Calu3 (cell line): Measurements from ENCODE around the gene MINDY3. TPM values are rescaled to one million over a fixed set of nuclear protein-coding genes. Genes with fewer than 3 reads are reported as not detected.

Experiments used
- BruUV-seq: library from RNA; stranded (reverse); fragments of 400-500 nt; replicated peaks from 2 replicates; lab custom pipeline; 2021; lab: Mats Ljungman, UMichigan
- CTCF ChIA-PET: fragments of 300-600 bp; sonication (Branson Sonifier 250); formaldehyde crosslinking; loops from one replicate; lab custom pipeline; 2022; ENCODE audit warnings: antibody characterized with exemption; lab: Charles Lee
- DNase-seq: peaks from one replicate; pipeline ENCODE4 v3.0.0; 2022
- H3K27ac Mint-ChIP-seq: one replicate; pipeline ENCODE4 v1.8.0; 2022; ENCODE audit warnings: mixed read lengths; ENCODE audit not compliant: unreplicated experiment
- H3K27me3 Mint-ChIP-seq: one replicate; pipeline ENCODE4 v1.8.0; 2022; ENCODE audit warnings: mixed read lengths; ENCODE audit not compliant: unreplicated experiment
- H3K36me3 Mint-ChIP-seq: one replicate; pipeline ENCODE4 v1.8.0; 2022; ENCODE audit warnings: mild to moderate bottlenecking, moderate library complexity, mixed read lengths; ENCODE audit not compliant: insufficient read depth, unreplicated experiment
- H3K4me1 Mint-ChIP-seq: one replicate; pipeline ENCODE4 v1.8.0; 2022; ENCODE audit warnings: mild to moderate bottlenecking, low read depth, mixed read lengths; ENCODE audit not compliant: unreplicated experiment
- H3K4me3 Mint-ChIP-seq: one replicate; pipeline ENCODE4 v1.8.0; 2022; ENCODE audit warnings: mild to moderate bottlenecking, low read depth, moderate library complexity, mixed read lengths; ENCODE audit not compliant: unreplicated experiment
- H3K9me3 Mint-ChIP-seq: one replicate; pipeline ENCODE4 v1.8.0; 2022; ENCODE audit warnings: low read depth, mixed read lengths; ENCODE audit not compliant: unreplicated experiment
- CTCF ChIP-seq: fragments of 200-600 bp; IDR thresholded peaks from one replicate; pipeline ENCODE4 v1.8.0; 2022; ENCODE audit warnings: antibody characterized with exemption; ENCODE audit not compliant: unreplicated experiment
- intact Hi-C: fragments of 100-400 bp; cut with micrococcal nuclease; formaldehyde crosslinking; loops from one replicate; pipeline ENCODE4 v1.10.0; 2022; ENCODE audit not compliant: unreplicated experiment
- total RNA-seq: library from RNA; stranded (reverse); gene quantifications from 2 replicates; pipeline ENCODE4 v1.2.3, GENCODE V29; 2022

MINDY3 gene
- total RNA-seq, 1 experiment from 2014 or later: 17.8 TPM

- CTCF ChIA-PET: no interaction called here
- no peaks in the 10 kb centered on the region for H3K36me3 Mint-ChIP-seq
- no peak for TF ChIP-seq CTCF
- no peak overlapping the region for H3K4me3 Mint-ChIP-seq
- no peaks in the 10 kb centered on the region for H3K9me3 Mint-ChIP-seq
- DNase-seq: no peak
- H3K4me1 Mint-ChIP-seq: peaks cover 2% of the 10 kb centered on the region
- no peak overlapping the region for H3K27ac Mint-ChIP-seq
- intact Hi-C loops: loop anchor here (5.0 kb wide), 1 partner anchor 79 kb away; no protein-coding TSS in a partner anchor
- no TSS peak for BruUV-seq
- H3K27me3 Mint-ChIP-seq: no peaks in the 10 kb centered on the region
Observed at GRCh38 chr10:15742836-15743235, 117.5 kb downstream of the MINDY3 start.

- intact Hi-C loops: loop anchor here (5.0 kb wide), 1 partner anchor 80 kb away; no protein-coding TSS in a partner anchor
- H3K4me3 Mint-ChIP-seq: no peak overlapping the region
- no peak for TF ChIP-seq CTCF
- BruUV-seq: no TSS peak
- CTCF ChIA-PET: no interaction called here
- DNase-seq: no peak
- H3K4me1 Mint-ChIP-seq: no peaks in the 10 kb centered on the region
- H3K27ac Mint-ChIP-seq: no peak overlapping the region
- no peaks in the 10 kb centered on the region for H3K27me3 Mint-ChIP-seq
- H3K36me3 Mint-ChIP-seq: no peaks in the 10 kb centered on the region
- peaks cover 2% of the 10 kb centered on the region for H3K9me3 Mint-ChIP-seq
Observed at GRCh38 chr10:15742102-15742501, 118.2 kb downstream of the MINDY3 start.

- no peak for TF ChIP-seq CTCF
- Mint-ChIP-seq H3K9me3 (peaks cover 2% of the 10 kb centered on the region), H3K27ac (no peak overlapping the region), H3K4me3 (no peak overlapping the region), H3K4me1 (no peaks in the 10 kb centered on the region), H3K36me3 (no peaks in the 10 kb centered on the region), H3K27me3 (no peaks in the 10 kb centered on the region)
- BruUV-seq: no TSS peak
- DNase-seq: no peak
- CTCF ChIA-PET: no interaction called here
- intact Hi-C loops: loop anchor here (5.0 kb wide), 1 partner anchor 81 kb away; no protein-coding TSS in a partner anchor
Observed at GRCh38 chr10:15741581-15741980, 118.7 kb downstream of the MINDY3 start.

GRCh38 chr10:15740261-15740660, 120.0 kb downstream of the MINDY3 start:
- DNase-seq: no peak
- CTCF ChIA-PET: interaction anchor here (1.1 kb wide), 1 partner anchor 26 kb away, joined by 4 read pairs; no protein-coding TSS in a partner anchor

More at GRCh38 chr10:15740261-15740660, 120.0 kb downstream of the MINDY3 start:
- BruUV-seq: no TSS peak
- peaks cover 2% of the 10 kb centered on the region for H3K9me3 Mint-ChIP-seq
- no peaks in the 10 kb centered on the region for H3K4me1 Mint-ChIP-seq
- intact Hi-C loops: loop anchor here (5.0 kb wide), 1 partner anchor 82 kb away; no protein-coding TSS in a partner anchor
- H3K4me3 Mint-ChIP-seq: no peak overlapping the region
- H3K27ac Mint-ChIP-seq: no peak overlapping the region
- no peaks in the 10 kb centered on the region for H3K36me3 Mint-ChIP-seq
- H3K27me3 Mint-ChIP-seq: no peaks in the 10 kb centered on the region
- no peak for TF ChIP-seq CTCF
